Activated T-cell treated with anti-CD3 and anti-CD28 coated beads for 24 hours (primary cell): ENCODE results near the gene ECT2L.

Source experiments
- DNase-seq: peaks from one replicate; pipeline ENCODE4 v3.0.0-alpha.2; 2020; ENCODE audit warnings: low read depth

ECT2L gene

GRCh38 chr6:138862456-138862855 is 66.6 kb downstream of the ECT2L start:
- DNase-seq = no peak

GRCh38 chr6:138863321-138863720 is 67.4 kb downstream of the ECT2L start:
- no peak for DNase-seq

- DNase-seq = no peak
Measured at GRCh38 chr6:138864343-138864890, 68.5 kb downstream of the ECT2L start.

GRCh38 chr6:138865480-138866109 is 69.7 kb downstream of the ECT2L start:
- DNase-seq = no peak

GRCh38 chr6:138868181-138868580 is 72.3 kb downstream of the ECT2L start:
- no peak for DNase-seq

- no peak for DNase-seq
Measured at GRCh38 chr6:138869398-138869797, 73.5 kb downstream of the ECT2L start.

GRCh38 chr6:138873191-138873590 is 77.3 kb downstream of the ECT2L start:
- DNase-seq = no peak

- no peak for DNase-seq
Measured at GRCh38 chr6:138882369-138883017, 86.6 kb downstream of the ECT2L start.

GRCh38 chr6:138885156-138885819 is 89.4 kb downstream of the ECT2L start:
- no peak for DNase-seq

- DNase-seq = no peak
Measured at GRCh38 chr6:138891255-138891986, 95.5 kb downstream of the ECT2L start.

- no peak for DNase-seq
Measured at GRCh38 chr6:138896104-138896756, 100.3 kb downstream of the ECT2L start.

GRCh38 chr6:138897031-138897430 is 101.1 kb downstream of the ECT2L start:
- no peak for DNase-seq

- no peak for DNase-seq
Measured at GRCh38 chr6:138907167-138907566, 111.3 kb downstream of the ECT2L start.

- DNase-seq = no peak
Measured at GRCh38 chr6:138909511-138909910, 113.6 kb downstream of the ECT2L start.

- DNase-seq = no peak
Measured at GRCh38 chr6:138909975-138910374, 114.1 kb downstream of the ECT2L start.

GRCh38 chr6:138912308-138912707 is 116.4 kb downstream of the ECT2L start:
- no peak for DNase-seq

- no peak for DNase-seq
Measured at GRCh38 chr6:138914701-138915100, 118.8 kb downstream of the ECT2L start.

- DNase-seq = no peak
Measured at GRCh38 chr6:138920906-138921305, 125.0 kb downstream of the ECT2L start.

GRCh38 chr6:138923561-138923960 is 127.7 kb downstream of the ECT2L start:
- no peak for DNase-seq

- DNase-seq = no peak
Measured at GRCh38 chr6:138925806-138926205, 129.9 kb downstream of the ECT2L start.

GRCh38 chr6:138926579-138926978 is 130.7 kb downstream of the ECT2L start:
- no peak for DNase-seq

- DNase-seq = no peak
Measured at GRCh38 chr6:138931660-138932059, 135.8 kb downstream of the ECT2L start.
